HepG2 (cell line): Measurements from ENCODE around the gene KCND1. TPM values are rescaled to one million over a fixed set of nuclear protein-coding genes. Genes with fewer than 3 reads are reported as not detected.
A peak's percentile ranks its signal among the peaks of the same experiment; 100 is the strongest.

Experiments used
- HNRNPLL ChIP-seq: fragments of 200-400 bp; formaldehyde crosslinking; IDR thresholded peaks from 2 replicates; pipeline ENCODE4 v1.6.1; 2017; ENCODE audit warnings: mild to moderate bottlenecking, low read depth, low read length; ENCODE audit not compliant: poor library complexity, severe bottlenecking
- PITX1 ChIP-seq: sonication (generic); formaldehyde crosslinking; IDR thresholded peaks from 2 replicates; pipeline ENCODE4 v1.5.1; 2020; ENCODE audit warnings: mild to moderate bottlenecking, missing genetic modification reagents
- RBFOX2 ChIP-seq: fragments of 200-400 bp; formaldehyde crosslinking; IDR thresholded peaks from 2 replicates; pipeline ENCODE4 v1.6.1; 2017; ENCODE audit warnings: low read depth, mild to moderate bottlenecking, low read length
- TCF7 ChIP-seq: sonication (generic); IDR thresholded peaks from 2 replicates; pipeline ENCODE4 v1.6.1; 2016; ENCODE audit warnings: antibody characterized with exemption, low read depth
- ZNF451 ChIP-seq: sonication (generic); formaldehyde crosslinking; IDR thresholded peaks from 2 replicates; pipeline ENCODE4 v1.5.0; 2020; ENCODE audit warnings: mild to moderate bottlenecking, missing genetic modification reagents
- ZNF737 ChIP-seq: sonication (generic); formaldehyde crosslinking; IDR thresholded peaks from 2 replicates; pipeline ENCODE4 v1.5.0; 2020; ENCODE audit warnings: missing genetic modification reagents, mild to moderate bottlenecking, borderline replicate concordance
- polyA plus RNA-seq, 8 experiments: library from polyadenylated mRNA; depleted of rRNA in 3 of 8; stranded (reverse) in 7 of 8; unstranded in 1 of 8; fragments of >200 nt; fragmentation: Illumina TruSeq in 4 of 8; extraction: Trizol in 4 of 8; gene quantifications; 2 replicates each; pipeline versions ENCODE4 v1.2.1 to v1.2.3, GENCODE V29; 2011 to 2016; ENCODE audit warnings: low read depth in 4 of 8, missing spikeins in 1 of 8, mixed read lengths in 1 of 8; ENCODE audit not compliant: insufficient read depth in 1 of 8
- total RNA-seq, 5 experiments: library from RNA; depleted of rRNA; stranded (reverse); fragments of >200 nt; fragmentation: Illumina TruSeq; extraction: Trizol; gene quantifications; 2 replicates each; pipeline ENCODE4 v1.2.3, GENCODE V29; 2016; ENCODE audit warnings: low read depth in 1 of 5
- TF ChIP-seq, protein P1 (sequence below): sonication (generic); formaldehyde crosslinking; IDR thresholded peaks from 2 replicates; pipeline ENCODE4 v1.5.1; 2020; ENCODE audit warnings: mild to moderate bottlenecking, missing genetic modification reagents
- TF ChIP-seq, protein P2 (sequence below): IDR thresholded peaks from 2 replicates; pipeline ENCODE4 v1.6.1; 2016; ENCODE audit warnings: missing compliant biosample characterization, missing genetic modification reagents, borderline replicate concordance
- TF ChIP-seq, protein P3 (sequence below): sonication (generic); formaldehyde crosslinking; IDR thresholded peaks from 2 replicates; pipeline ENCODE4 v1.8.0; 2022; ENCODE audit warnings: low read depth, missing genetic modification reagents
- TF ChIP-seq, protein P4 (sequence below): sonication (generic); formaldehyde crosslinking; IDR thresholded peaks from 2 replicates; pipeline ENCODE4 v1.9.0; 2021; ENCODE audit warnings: mild to moderate bottlenecking, missing genetic modification reagents
- TF ChIP-seq, protein P5 (sequence below): sonication (generic); formaldehyde crosslinking; IDR thresholded peaks from 2 replicates; pipeline ENCODE4 v1.4.0; 2020; ENCODE audit warnings: mild to moderate bottlenecking, missing genetic modification reagents
- TF ChIP-seq, protein P6 (sequence below): sonication (generic); formaldehyde crosslinking; IDR thresholded peaks from 2 replicates; pipeline ENCODE4 v1.8.1; 2023; ENCODE audit warnings: missing genetic modification reagents, inconsistent platforms, borderline replicate concordance

Gene KCND1
- total and polyA plus RNA-seq, 2 of the 13 experiments (the other 11 are each of a cell fraction or from before 2014, with no cell fraction given): 0.07 to 0.30 TPM

DNA sequence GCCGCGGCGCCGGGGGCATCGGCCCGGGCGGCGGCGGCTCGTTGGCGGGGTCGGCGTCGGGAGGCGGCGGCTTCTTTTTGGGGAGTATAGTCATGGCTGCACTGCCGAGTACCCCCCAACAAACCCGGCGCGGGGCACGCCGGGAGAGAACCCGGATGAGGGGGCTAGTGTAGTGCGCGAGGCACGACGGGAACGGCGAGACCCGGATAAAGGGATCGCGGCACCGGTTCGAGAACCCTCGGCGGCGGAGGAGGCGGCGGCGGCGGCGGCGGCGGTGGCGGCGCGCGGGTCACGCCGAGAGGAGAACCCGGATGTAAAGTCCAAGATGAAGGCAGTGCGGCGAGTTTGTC, 14.2 kb downstream of the KCND1 start, which contains the start of gene OTUD5 (continued):
- TF ChIP-seq, protein P1, sequence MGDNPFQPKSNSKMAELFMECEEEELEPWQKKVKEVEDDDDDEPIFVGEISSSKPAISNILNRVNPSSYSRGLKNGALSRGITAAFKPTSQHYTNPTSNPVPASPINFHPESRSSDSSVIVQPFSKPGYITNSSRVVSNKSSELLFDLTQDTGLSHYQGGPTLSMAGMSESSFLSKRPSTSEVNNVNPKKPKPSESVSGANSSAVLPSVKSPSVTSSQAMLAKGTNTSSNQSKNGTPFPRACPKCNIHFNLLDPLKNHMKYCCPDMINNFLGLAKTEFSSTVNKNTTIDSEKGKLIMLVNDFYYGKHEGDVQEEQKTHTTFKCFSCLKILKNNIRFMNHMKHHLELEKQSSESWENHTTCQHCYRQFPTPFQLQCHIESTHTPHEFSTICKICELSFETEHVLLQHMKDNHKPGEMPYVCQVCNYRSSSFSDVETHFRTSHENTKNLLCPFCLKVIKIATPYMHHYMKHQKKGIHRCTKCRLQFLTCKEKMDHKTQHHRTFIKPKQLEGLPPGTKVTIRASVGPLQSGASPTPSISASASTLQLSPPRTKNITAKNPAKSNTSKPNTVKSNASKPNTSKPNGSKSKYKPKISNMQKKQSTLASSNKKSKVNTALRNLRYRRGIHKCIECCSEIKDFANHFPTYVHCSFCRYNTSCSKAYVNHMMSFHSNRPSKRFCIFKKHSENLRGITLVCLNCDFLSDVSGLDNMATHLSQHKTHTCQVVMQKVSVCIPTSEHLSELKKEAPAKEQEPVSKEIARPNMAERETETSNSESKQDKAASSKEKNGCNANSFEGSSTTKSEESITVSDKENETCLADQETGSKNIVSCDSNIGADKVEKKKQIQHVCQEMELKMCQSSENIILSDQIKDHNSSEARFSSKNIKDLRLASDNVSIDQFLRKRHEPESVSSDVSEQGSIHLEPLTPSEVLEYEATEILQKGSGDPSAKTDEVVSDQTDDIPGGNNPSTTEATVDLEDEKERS (CRISPR knock-in tag): no peak
- TF ChIP-seq, protein P2, sequence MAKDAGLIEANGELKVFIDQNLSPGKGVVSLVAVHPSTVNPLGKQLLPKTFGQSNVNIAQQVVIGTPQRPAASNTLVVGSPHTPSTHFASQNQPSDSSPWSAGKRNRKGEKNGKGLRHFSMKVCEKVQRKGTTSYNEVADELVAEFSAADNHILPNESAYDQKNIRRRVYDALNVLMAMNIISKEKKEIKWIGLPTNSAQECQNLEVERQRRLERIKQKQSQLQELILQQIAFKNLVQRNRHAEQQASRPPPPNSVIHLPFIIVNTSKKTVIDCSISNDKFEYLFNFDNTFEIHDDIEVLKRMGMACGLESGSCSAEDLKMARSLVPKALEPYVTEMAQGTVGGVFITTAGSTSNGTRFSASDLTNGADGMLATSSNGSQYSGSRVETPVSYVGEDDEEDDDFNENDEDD (CRISPR knock-in tag): no peak
- TF ChIP-seq HNRNPLL (peak; percentile 15), TCF7 (no peak), ZNF737 (CRISPR knock-in tag) (no peak), PITX1 (CRISPR knock-in tag) (no peak), ZNF451 (no peak), RBFOX2 (peak; percentile 84)
- TF ChIP-seq, protein P3, sequence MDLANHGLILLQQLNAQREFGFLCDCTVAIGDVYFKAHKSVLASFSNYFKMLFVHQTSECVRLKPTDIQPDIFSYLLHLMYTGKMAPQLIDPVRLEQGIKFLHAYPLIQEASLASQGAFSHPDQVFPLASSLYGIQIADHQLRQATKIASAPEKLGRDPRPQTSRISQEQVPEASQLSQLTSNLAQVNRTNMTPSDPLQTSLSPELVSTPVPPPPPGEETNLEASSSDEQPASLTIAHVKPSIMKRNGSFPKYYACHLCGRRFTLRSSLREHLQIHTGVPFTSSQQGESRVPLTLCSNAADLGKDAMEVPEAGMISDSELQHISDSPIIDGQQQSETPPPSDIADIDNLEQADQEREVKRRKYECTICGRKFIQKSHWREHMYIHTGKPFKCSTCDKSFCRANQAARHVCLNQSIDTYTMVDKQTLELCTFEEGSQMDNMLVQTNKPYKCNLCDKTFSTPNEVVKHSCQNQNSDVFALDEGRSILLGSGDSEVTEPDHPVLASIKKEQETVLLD: 0 out of 2 replicates have a peak, but pooled peaks have one; percentile 19
- TF ChIP-seq, protein P4, sequence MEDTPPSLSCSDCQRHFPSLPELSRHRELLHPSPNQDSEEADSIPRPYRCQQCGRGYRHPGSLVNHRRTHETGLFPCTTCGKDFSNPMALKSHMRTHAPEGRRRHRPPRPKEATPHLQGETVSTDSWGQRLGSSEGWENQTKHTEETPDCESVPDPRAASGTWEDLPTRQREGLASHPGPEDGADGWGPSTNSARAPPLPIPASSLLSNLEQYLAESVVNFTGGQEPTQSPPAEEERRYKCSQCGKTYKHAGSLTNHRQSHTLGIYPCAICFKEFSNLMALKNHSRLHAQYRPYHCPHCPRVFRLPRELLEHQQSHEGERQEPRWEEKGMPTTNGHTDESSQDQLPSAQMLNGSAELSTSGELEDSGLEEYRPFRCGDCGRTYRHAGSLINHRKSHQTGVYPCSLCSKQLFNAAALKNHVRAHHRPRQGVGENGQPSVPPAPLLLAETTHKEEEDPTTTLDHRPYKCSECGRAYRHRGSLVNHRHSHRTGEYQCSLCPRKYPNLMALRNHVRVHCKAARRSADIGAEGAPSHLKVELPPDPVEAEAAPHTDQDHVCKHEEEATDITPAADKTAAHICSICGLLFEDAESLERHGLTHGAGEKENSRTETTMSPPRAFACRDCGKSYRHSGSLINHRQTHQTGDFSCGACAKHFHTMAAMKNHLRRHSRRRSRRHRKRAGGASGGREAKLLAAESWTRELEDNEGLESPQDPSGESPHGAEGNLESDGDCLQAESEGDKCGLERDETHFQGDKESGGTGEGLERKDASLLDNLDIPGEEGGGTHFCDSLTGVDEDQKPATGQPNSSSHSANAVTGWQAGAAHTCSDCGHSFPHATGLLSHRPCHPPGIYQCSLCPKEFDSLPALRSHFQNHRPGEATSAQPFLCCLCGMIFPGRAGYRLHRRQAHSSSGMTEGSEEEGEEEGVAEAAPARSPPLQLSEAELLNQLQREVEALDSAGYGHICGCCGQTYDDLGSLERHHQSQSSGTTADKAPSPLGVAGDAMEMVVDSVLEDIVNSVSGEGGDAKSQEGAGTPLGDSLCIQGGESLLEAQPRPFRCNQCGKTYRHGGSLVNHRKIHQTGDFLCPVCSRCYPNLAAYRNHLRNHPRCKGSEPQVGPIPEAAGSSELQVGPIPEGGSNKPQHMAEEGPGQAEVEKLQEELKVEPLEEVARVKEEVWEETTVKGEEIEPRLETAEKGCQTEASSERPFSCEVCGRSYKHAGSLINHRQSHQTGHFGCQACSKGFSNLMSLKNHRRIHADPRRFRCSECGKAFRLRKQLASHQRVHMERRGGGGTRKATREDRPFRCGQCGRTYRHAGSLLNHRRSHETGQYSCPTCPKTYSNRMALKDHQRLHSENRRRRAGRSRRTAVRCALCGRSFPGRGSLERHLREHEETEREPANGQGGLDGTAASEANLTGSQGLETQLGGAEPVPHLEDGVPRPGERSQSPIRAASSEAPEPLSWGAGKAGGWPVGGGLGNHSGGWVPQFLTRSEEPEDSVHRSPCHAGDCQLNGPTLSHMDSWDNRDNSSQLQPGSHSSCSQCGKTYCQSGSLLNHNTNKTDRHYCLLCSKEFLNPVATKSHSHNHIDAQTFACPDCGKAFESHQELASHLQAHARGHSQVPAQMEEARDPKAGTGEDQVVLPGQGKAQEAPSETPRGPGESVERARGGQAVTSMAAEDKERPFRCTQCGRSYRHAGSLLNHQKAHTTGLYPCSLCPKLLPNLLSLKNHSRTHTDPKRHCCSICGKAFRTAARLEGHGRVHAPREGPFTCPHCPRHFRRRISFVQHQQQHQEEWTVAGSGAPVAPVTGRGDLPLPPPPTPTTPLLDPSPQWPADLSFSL (CRISPR knock-in tag): no peak
- TF ChIP-seq, protein P5, sequence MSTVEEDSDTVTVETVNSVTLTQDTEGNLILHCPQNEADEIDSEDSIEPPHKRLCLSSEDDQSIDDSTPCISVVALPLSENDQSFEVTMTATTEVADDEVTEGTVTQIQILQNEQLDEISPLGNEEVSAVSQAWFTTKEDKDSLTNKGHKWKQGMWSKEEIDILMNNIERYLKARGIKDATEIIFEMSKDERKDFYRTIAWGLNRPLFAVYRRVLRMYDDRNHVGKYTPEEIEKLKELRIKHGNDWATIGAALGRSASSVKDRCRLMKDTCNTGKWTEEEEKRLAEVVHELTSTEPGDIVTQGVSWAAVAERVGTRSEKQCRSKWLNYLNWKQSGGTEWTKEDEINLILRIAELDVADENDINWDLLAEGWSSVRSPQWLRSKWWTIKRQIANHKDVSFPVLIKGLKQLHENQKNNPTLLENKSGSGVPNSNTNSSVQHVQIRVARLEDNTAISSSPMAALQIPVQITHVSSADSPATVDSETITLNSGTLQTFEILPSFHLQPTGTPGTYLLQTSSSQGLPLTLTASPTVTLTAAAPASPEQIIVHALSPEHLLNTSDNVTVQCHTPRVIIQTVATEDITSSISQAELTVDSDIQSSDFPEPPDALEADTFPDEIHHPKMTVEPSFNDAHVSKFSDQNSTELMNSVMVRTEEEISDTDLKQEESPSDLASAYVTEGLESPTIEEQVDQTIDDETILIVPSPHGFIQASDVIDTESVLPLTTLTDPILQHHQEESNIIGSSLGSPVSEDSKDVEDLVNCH: peak; percentile 97; the same call in 1 of the 2 replicates
- TF ChIP-seq, protein P6, sequence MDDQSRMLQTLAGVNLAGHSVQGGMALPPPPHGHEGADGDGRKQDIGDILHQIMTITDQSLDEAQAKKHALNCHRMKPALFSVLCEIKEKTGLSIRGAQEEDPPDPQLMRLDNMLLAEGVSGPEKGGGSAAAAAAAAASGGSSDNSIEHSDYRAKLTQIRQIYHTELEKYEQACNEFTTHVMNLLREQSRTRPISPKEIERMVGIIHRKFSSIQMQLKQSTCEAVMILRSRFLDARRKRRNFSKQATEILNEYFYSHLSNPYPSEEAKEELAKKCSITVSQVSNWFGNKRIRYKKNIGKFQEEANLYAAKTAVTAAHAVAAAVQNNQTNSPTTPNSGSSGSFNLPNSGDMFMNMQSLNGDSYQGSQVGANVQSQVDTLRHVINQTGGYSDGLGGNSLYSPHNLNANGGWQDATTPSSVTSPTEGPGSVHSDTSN (CRISPR knock-in tag): no peak
